Subcutaneous preadipocyte (primary cell): ENCODE results near the gene THAP6. TPM values are rescaled to one million over a fixed set of nuclear protein-coding genes. Genes with fewer than 3 reads are reported as not detected.

Source experiments
- total RNA-seq: library from RNA; depleted of rRNA; stranded (reverse); fragments of >200 nt; gene quantifications from 2 replicates; pipeline ENCODE4 v1.2.3, GENCODE V29; 2012

THAP6 gene
- total RNA-seq = 12.3 and 14.0 TPM in 2 replicates

GRCh38 chr4:75514131-75514948 is at the start of gene THAP6, which contains the start of gene RCHY1:
TSS of gene THAP6 (plus strand) at chr4:75514473. CDS start at chr4:75515453, 980 bp downstream.
TSS of gene RCHY1 (minus strand) at chr4:75514403. CDS start at chr4:75514286, 117 bp downstream.

GRCh38 chr4:75555294-75556164 is 41.3 kb downstream of the THAP6 start, which contains the start of gene ODAPH:
TSS of gene ODAPH (plus strand) at chr4:75556066. CDS start at chr4:75556083, 17 bp downstream.

Other genes starting within 250 kb of the THAP6 start
- gene RCHY1, start 70 bp upstream of the THAP6 start, total RNA-seq = 15.2 and 16.9 TPM in 2 replicates
- gene ODAPH, start 41.6 kb downstream of the THAP6 start, total RNA-seq = under 0.01 TPM in 1 of 2 replicates, not detected in the other
- 0.20 and 0.37 TPM in 2 replicates for gene CDKL2, start 116.1 kb downstream of the THAP6 start, total RNA-seq
- gene G3BP2, start 158.9 kb downstream of the THAP6 start, total RNA-seq = 104 and 127 TPM in 2 replicates
- 83.0 and 110 TPM in 2 replicates for gene USO1, start 210.1 kb downstream of the THAP6 start, total RNA-seq